ENCODE measurements around the gene DEAF1. TPM values are rescaled to one million over a fixed set of nuclear protein-coding genes. Genes with fewer than 3 reads are reported as not detected.

Gene DEAF1
- total and polyA plus RNA-seq, 2 donors (not counting 3 experiments of a cell fraction or from before 2014, with no cell fraction given) = 43.6 to 55.7 TPM

- DNase-seq (ENCODE audit: low read depth, low spot score) (no peak), FAIRE-seq (no peak)
- Histone ChIP-seq H3K4me3 (replicated peaks in 1 of 3; ENCODE audit: insufficient read depth in 1 of 3, low read depth in 1 of 3, low read length in 3 of 3) (no peak overlapping the region), H3K27me3 (ENCODE audit: control insufficient read depth in 2 of 2, insufficient read depth in 2 of 2, low read length in 2 of 2) (no peaks in the 10 kb centered on the region), H3K79me2 (ENCODE audit: control insufficient read depth, insufficient read depth, low read length) (no peaks in the 10 kb centered on the region), H4K20me1 (replicated peaks; ENCODE audit: control insufficient read depth, extremely low read depth, insufficient read depth, low read length) (no peaks in the 10 kb centered on the region), H3K9ac (replicated peaks; ENCODE audit: extremely low read depth, insufficient read depth, low read length) (no peak overlapping the region), H2AFZ (ENCODE audit: low read depth, low read length) (no peak overlapping the region), H3K9me1 (replicated peaks; ENCODE audit: control insufficient read depth, extremely low read depth, insufficient read depth, low read length) (no peaks in the 10 kb centered on the region), H3K36me3 (ENCODE audit: control insufficient read depth in 2 of 2, extremely low read depth in 1 of 2, insufficient read depth in 2 of 2, low read length in 2 of 2) (no peaks in the 10 kb centered on the region), H3K4me2 (ENCODE audit: insufficient read depth, low read length) (no peak overlapping the region), H3K9me3 (replicated peaks; ENCODE audit: control insufficient read depth, insufficient read depth, low read length) (no peaks in the 10 kb centered on the region), H3K27ac (ENCODE audit: insufficient read depth, low read depth, low read length) (no peak overlapping the region), H3K4me1 (ENCODE audit: control insufficient read depth, extremely low read depth, insufficient read depth, low read length) (no peaks in the 10 kb centered on the region)
- intact Hi-C loops (cut with micrococcal nuclease) = no loop called here
- ChIA-PET POLR2A (no interaction called here), CTCF (no interaction called here)
- TF ChIP-seq POLR2A (IDR thresholded peaks at IDR 0.05; ENCODE audit: low read depth, low read length) (no peak), MAX (IDR thresholded peaks at IDR 0.05; ENCODE audit: insufficient read depth, insufficient read length) (no peak), POLR2AphosphoS5 (IDR thresholded peaks at IDR 0.05; ENCODE audit: insufficient read depth, low read depth, low read length) (no peak), CTCF (IDR thresholded peaks at IDR 0.05; ENCODE audit: extremely low read depth in 1 of 2, insufficient read depth in 1 of 2, low read depth in 1 of 2, low read length in 2 of 2) (no peak), EZH2 (IDR thresholded peaks at IDR 0.05; ENCODE audit: borderline replicate concordance, low read depth, low read length, severe bottlenecking) (no peak)
- dilution Hi-C loops (cut with MboI; ENCODE audit: extremely low pct_ligation_motif_present, low sequenced_read_pairs) = no loop called here
- no TSS peak for BruUV-seq (replicated peaks)
These were observed 19.4 kb upstream of the DEAF1 start for GRCh38 chr11:714436-714835.

Measured in endothelial cell of umbilical vein (primary cell).